OCI-LY7 (cell line): ENCODE results near the gene CCL27. TPM values are rescaled to one million over a fixed set of nuclear protein-coding genes. Genes with fewer than 3 reads are reported as not detected.

ENCODE experiments used
- BruUV-seq: library from RNA; stranded (reverse); fragments of 400-500 nt; replicated peaks from 2 replicates; lab custom pipeline; 2021; lab: Mats Ljungman, UMichigan
- CTCF ChIA-PET: fragments of 300-600 bp; sonication (Branson Sonifier 250); formaldehyde crosslinking; loops from one replicate; lab custom pipeline; 2022; ENCODE audit warnings: antibody characterized with exemption; ENCODE audit not compliant: unreplicated experiment; lab: Charles Lee
- POLR2A ChIA-PET: fragments of 300-600 bp; sonication (Branson Sonifier 250); formaldehyde crosslinking; loops from one replicate; lab custom pipeline; 2022; ENCODE audit warnings: antibody characterized with exemption; lab: Charles Lee
- DNase-seq: peaks from one replicate; pipeline ENCODE4 v3.0.0-alpha.2; 2015; ENCODE audit warnings: low spot score
- H2AFZ ChIP-seq: fragments of 200-600 bp; sonication (generic), shearing (Covaris generic); 2 replicates; pipeline ENCODE4 v1.6.1; 2014; ENCODE audit warnings: mild to moderate bottlenecking, antibody characterized with exemption, low read length, moderate library complexity
- H3K27ac ChIP-seq: fragments of 200-600 bp; sonication (generic); 2 replicates; pipeline ENCODE4 v1.5.1; 2014; ENCODE audit warnings: mixed run types, low read depth, mild to moderate bottlenecking, moderate library complexity, low read length, inconsistent platforms; ENCODE audit not compliant: poor library complexity, severe bottlenecking
- H3K36me3 ChIP-seq: fragments of 200-600 bp; sonication (generic); 2 replicates; pipeline ENCODE4 v1.6.1; 2014; ENCODE audit warnings: mild to moderate bottlenecking, antibody characterized with exemption, low read length, moderate library complexity, mixed read lengths; ENCODE audit not compliant: insufficient read depth
- H3K4me1 ChIP-seq: fragments of 200-600 bp; sonication (generic); 2 replicates; pipeline ENCODE4 v1.5.1; 2014; ENCODE audit warnings: mild to moderate bottlenecking, low read length; ENCODE audit not compliant: insufficient read depth, poor library complexity, severe bottlenecking
- H3K4me2 ChIP-seq: fragments of 200-600 bp; sonication (generic); 2 replicates; pipeline ENCODE4 v1.6.1; 2014; ENCODE audit warnings: mild to moderate bottlenecking, low read length
- H3K4me3 ChIP-seq: fragments of 200-600 bp; sonication (generic); 2 replicates; pipeline ENCODE4 v1.5.1; 2014; ENCODE audit warnings: mild to moderate bottlenecking, low read depth, low read length; ENCODE audit not compliant: poor library complexity, severe bottlenecking
- H3K79me2 ChIP-seq: fragments of 200-600 bp; sonication (generic); 2 replicates; pipeline ENCODE4 v1.6.1; 2016; ENCODE audit warnings: low read depth, mild to moderate bottlenecking, low read length, moderate library complexity, mixed read lengths; ENCODE audit not compliant: insufficient read depth
- H3K9me2 ChIP-seq: fragments of 200-600 bp; sonication (generic); 2 replicates; pipeline ENCODE4 v1.6.1; 2016; ENCODE audit warnings: mild to moderate bottlenecking, low read length, mixed read lengths; ENCODE audit not compliant: insufficient read depth
- H3K9me3 ChIP-seq: fragments of 200-600 bp; sonication (generic); 2 replicates; pipeline ENCODE4 v1.6.1; 2014; ENCODE audit warnings: mild to moderate bottlenecking, mixed run types, low read length, mixed read lengths
- H4K20me1 ChIP-seq: fragments of 200-600 bp; sonication (generic); 2 replicates; pipeline ENCODE4 v1.6.1; 2014; ENCODE audit warnings: mild to moderate bottlenecking, antibody characterized with exemption, low read length, moderate library complexity, mixed read lengths; ENCODE audit not compliant: insufficient read depth
- CTCF ChIP-seq: fragments of 200-600 bp; sonication (generic); conservative IDR thresholded peaks from 2 replicates; pipeline ENCODE4 v1.5.1; 2014; ENCODE audit warnings: mild to moderate bottlenecking, antibody characterized with exemption, low read length, moderate library complexity, mixed read lengths
- EZH2phosphoT487 ChIP-seq: fragments of 200-600 bp; sonication (generic); IDR thresholded peaks from 2 replicates; pipeline ENCODE4 v1.6.1; 2018; ENCODE audit warnings: low read depth, borderline replicate concordance, mild to moderate bottlenecking, mixed run types, antibody characterized with exemption, low read length, moderate library complexity, mixed read lengths
- intact Hi-C: fragments of 100-400 bp; cut with micrococcal nuclease; formaldehyde crosslinking; loops from one replicate; pipeline ENCODE4 v1.10.0; 2022; ENCODE audit not compliant: unreplicated experiment
- total RNA-seq, 2 experiments: library from RNA; depleted of rRNA in 1 of 2; stranded (reverse); fragments of >200 nt in 1 of 2; shearing (Covaris generic) in 1 of 2; gene quantifications; 2 replicates each; pipeline ENCODE4 v1.2.3, GENCODE V29; 2014 to 2022

CCL27 gene
- total RNA-seq, 2 experiments from 2014 or later, result 0.42 TPM; not detected in 1

- H3K36me3 ChIP-seq, result peaks cover 21% of the 10 kb centered on the region; the same call in 1 of the 2 replicates
- intact Hi-C loops, result loop anchor here (1.0 kb wide), 1 partner anchor 9 kb away; the partner anchor contains the start of gene GALT
- H3K79me2 ChIP-seq, result peaks cover 20% of the 10 kb centered on the region
- H3K4me1 ChIP-seq, result peaks cover 24% of the 10 kb centered on the region
- peak; percentile 96 for DNase-seq
- no peaks in the 10 kb centered on the region for H3K9me3 ChIP-seq
- H3K4me2 ChIP-seq, result peak within 1 kb of the TSS; percentile 92
- TF ChIP-seq EZH2phosphoT487 (no peak), CTCF (no peak)
- BruUV-seq, result no TSS peak
- ChIA-PET CTCF (interaction anchor here (0.9 to 4.5 kb wide), 3 partner anchors 10 to 28 kb away, joined by 4 to 35 read pairs (median 4); partner anchors contain the start of genes DCTN3 and GALT), POLR2A (interaction anchor here (0.6 to 7.3 kb wide), 13 partner anchors 10 to 1226 kb away, joined by 3 to 66 read pairs (median 4); partner anchors contain the start of genes DCTN3, GALT and RPP25L)
- H3K4me3 ChIP-seq, result peak within 1 kb of the TSS; percentile 86
- H3K27ac ChIP-seq, result peak within 1 kb of the TSS; percentile 48
- no peaks in the 10 kb centered on the region for H3K9me2 ChIP-seq
- peak within 1 kb of the TSS; percentile 86 for H2AFZ ChIP-seq
- H4K20me1 ChIP-seq, result no peaks in the 10 kb centered on the region
Observed at GRCh38 chr9:34637356-34638137, 24.9 kb downstream of the CCL27 start, which contains the start of gene SIGMAR1. Gene SIGMAR1, minus strand, starts transcription at chr9:34637787. Its CDS starts 90 bp downstream, at chr9:34637697.

- DNase-seq, result peak; percentile 36
- POLR2A ChIA-PET, result interaction anchor here (0.6 to 7.3 kb wide), 7 partner anchors 10 to 1226 kb away, joined by 3 to 66 read pairs (median 5); partner anchors contain the start of genes DCTN3, GALT and RPP25L
- CTCF ChIA-PET, result interaction anchor here (4.5 kb wide), 1 partner anchor 11 kb away, joined by 35 read pairs; the partner anchor contains the start of gene GALT
- no TSS peak for BruUV-seq
- Histone ChIP-seq H3K36me3 (peaks cover 21% of the 10 kb centered on the region; the same call in 1 of the 2 replicates), H3K79me2 (peaks cover 20% of the 10 kb centered on the region), H2AFZ (peak overlapping the region; percentile 86; the same call in 1 of the 2 replicates), H4K20me1 (0 out of 2 replicates have a peak, but pooled peaks cover 1% of the 10 kb centered on the region), H3K4me3 (peak overlapping the region; percentile 86), H3K9me3 (no peaks in the 10 kb centered on the region), H3K4me1 (peaks cover 24% of the 10 kb centered on the region), H3K9me2 (no peaks in the 10 kb centered on the region), H3K4me2 (peak overlapping the region; percentile 92), H3K27ac (peak overlapping the region; percentile 48)
- TF ChIP-seq EZH2phosphoT487 (no peak), CTCF (no peak)
- intact Hi-C loops, result no loop called here
Observed at GRCh38 chr9:34636791-34637355, 25.6 kb downstream of the CCL27 start.
